ENCODE results near the gene FAM168A.

Gene FAM168A

DNA sequence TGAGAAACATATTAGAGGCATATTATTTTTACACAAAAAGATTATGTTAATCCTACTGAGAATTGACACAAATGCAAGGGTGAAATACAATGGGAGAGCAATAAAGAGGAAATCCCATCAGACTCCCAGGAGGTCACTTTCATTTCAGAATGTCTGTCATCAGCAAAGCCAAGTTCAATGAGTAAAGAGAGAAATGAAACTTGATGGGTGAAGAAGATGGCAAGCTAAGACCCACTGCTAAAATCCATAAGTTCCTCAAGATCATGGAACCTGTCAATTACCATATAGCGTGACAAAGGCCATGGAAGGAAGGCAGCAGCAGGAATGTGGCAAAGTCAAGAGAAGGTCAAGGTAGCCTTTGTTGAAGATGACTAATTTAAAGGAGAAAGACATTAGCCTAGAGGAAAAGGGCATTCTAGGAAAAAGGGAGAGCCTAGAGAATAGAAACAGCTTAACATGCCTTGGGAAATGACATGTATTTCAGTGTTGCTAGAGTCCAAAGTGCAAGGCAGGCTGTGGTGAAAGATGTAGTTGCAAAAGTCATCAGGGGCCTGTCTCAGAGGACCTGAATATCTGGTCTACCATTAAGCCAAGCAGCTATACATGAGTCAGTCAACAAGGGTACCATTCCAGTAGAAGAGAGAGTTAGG, 43.1 kb downstream of the FAM168A start:
- DNase-seq = no peak

DNA sequence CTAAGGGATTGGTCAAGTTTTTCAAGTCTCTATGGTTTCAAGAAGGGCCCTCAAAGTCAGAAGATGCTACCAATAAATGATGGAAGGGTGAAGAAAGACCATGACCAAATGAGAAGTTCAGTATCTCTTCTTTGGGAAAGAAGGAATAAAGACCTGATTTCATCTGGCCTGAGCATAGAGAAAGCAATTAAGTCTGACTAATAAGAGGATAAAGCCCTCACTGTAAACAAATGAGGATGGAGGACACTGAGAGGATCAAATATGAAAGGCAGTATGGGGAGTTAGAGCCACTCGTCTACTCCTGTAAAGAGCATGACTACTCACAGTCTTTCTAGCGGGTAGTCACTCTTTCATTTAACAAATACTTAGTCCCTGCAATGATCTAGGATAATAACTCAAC, 44.6 kb downstream of the FAM168A start:
- no peak for DNase-seq

DNA sequence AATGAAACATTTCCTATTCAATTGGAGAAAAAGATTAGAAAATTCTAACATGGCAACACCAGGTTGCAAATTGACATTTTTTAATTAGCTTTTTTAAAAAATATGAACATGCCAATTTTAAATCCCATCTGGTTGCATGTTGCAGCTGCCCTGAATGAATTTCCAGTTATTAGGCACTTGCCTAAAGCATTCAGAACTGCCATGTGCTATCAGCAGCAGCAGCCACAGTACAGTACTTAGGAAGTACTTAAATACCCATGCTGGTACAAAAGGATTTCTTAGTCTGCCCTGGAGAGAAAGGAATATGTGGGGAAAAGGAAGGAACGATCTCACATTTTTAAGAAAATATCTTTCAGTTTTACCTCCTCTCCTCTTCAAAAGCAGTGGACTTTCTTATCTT, 46.2 kb downstream of the FAM168A start:
- no peak for DNase-seq

DNA sequence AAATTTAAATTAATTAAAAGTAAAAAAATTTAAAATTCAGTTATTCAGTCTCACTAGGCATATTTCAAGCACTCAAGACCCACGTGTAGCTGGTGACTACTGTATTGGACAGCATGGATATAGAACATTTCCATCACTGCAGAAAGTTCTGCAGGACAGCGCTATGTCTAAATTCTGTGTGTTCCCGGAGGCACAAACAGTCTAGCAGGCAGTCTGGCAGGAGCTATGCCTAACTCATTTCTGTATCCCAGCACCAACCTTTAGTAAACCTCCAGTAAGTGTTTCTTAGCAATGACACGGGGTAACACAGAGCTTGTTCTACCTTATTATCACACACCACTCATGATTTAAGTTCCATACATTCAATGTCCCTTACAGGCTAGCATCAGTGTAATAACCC, 48.5 kb downstream of the FAM168A start:
- DNase-seq = no peak

DNA sequence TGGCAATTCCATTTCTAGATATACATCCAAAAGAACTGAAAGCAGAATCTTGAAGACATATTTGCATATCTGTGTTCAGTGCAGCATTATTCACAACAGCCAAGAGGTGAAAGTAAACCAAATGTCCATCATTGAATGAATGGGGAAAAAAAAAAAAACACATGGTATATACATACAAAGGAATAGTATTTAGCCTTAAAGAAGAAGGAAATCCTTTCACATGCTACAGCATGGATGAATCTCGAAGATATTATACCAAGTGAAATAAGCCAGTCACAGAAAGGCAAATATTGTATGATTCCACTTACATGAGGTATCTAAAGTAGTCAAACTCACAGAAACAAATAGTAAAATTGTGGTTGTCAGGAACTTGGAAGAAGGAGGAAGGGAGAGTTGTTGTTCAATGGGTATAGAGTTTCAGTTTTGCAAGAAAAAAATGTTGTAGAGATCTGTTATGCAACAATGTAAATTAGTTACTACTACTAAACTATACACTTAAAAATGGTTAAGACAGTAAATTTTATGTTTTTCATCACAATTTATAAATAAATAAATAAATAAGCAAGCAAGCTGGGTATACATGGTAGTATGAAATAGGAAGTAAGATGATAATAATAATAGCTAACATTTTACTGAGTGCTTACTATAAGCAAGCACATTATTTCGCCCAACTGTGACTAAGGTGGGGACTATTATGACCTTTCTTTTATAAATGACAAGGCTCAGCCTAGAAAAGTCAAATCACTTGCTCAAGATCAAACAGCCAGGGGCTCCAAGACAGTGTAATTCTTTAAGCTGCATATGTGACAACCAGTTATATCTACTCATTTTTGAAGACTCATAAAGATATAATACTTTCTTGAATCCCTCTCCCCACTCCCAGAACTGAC, 50.0 kb downstream of the FAM168A start:
- DNase-seq = no peak

DNA sequence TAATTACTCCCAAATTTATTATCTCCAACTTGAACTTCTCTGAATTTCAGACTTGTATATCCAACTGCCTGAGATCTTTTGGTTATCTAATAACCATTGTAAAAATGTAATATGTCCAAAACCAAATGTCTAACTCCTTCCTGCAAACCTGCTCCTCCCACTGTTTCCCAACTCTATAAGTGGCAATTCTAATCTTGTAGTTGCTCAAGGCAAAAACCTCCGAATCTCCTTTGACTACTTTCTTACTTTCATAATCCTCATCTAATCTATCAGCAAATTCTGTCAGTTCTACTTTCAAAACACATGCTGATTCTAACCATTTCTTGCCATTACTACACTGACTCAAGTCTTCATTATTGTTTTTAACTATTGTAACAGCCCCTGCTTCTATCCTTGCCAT, 55.7 kb downstream of the FAM168A start:
- no peak for DNase-seq

DNA sequence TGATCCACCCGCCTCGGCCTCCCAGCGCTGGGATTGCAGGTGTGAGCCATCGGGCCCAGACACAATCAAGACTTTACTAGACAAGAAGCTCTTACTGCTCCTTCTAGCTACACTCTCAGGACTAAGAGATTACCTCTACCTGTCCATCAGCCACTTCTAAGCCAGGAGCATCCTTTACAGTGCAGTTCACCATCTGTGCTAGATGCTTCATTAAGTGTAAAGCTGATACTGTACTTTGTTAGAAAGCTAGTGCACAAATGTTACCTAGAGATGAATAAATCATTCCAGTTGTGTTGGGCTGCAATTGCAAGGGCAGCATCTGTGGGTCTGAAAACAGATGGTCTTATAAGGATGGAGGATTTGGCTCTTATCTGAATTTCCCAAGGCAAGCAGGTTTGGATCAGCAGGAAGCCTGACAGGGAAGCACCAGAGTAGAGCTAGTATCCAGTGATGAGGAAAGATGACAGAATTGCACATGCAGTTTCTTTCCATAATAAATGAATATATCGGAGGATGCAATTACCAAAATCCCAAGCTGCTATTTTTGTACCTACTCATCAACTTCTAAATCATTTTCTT, 58.3 kb downstream of the FAM168A start:
- no peak for DNase-seq

DNA sequence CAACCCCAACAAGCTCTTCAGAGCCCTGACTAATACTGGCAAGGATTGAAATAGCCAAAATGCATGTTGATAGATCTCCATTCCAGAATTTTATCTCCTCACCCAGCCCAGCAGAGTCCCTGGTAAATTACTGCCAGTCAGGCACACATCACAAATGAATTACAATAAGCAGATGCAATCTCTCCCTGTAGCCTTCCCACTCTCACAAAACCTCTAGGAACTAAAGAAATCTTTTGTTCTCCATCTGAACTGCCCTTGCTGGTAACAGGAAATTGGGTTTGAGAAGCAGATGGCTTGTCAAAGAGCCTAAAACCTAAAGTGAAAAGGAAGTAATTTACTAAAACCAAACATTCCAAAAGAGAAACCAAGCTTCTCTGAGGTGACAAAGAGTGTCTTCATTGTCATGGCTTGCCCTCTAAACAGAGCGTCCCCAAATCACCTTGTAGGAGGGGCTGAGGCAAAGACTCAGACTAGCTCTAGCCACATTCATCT, 59.5 kb downstream of the FAM168A start:
- no peak for DNase-seq

DNA sequence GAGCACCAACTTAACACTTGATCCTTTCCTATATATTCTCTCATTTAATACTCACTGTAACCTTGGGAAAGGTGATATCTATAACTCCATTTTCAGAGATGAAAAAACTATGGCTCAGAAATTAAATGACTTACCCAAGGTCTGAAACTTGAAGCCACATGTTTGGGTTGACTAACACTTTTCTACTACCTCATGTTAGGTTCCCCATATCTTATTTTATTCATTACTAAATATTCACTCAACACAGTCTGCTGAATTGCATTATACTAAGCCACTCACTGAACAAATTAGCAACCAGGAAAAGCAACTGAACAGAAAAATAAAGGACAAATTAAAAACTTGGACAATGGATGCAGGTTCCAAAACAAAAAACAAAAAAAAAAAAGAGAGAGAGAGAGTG, 59.9 kb downstream of the FAM168A start:
- DNase-seq = no peak

DNA sequence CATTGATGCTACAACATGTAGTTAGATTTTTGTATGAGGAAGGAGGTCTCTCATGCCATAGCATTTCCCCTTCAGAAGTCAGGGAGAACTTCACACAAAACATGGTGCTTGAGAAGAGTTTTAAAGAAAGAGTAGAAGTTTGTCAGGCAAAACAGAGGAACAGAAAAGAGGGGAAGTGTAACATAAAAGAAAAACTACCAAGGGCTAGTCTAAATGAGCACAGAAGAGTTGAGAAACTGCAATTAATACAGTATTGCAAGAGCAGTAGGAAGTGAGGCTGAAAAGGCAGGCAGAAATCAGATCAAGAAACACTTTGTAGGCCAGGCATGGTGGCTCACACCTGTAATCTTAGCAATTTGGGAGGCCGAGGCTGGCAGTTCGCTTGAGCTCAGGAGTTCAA, 61.0 kb downstream of the FAM168A start:
- DNase-seq = no peak

DNA sequence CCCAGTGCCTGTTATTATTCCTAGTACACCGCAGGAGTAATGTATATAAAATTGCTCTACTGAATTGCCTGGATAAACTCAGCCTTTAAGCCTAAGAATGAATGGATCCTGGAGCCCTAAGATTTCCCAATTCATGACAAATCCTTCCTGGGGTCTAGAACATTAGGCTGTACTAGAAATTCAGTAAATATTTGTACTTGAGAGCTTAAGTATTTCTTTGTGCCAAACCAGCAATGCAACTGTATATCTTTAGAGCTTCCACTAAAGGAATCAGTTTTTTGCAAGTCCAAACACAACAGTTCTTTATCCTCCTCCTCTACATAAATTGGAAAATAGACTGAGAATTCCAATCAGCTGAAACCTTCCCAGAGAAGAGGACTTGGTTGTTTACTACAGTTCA, 65.6 kb downstream of the FAM168A start:
- no peak for DNase-seq

DNA sequence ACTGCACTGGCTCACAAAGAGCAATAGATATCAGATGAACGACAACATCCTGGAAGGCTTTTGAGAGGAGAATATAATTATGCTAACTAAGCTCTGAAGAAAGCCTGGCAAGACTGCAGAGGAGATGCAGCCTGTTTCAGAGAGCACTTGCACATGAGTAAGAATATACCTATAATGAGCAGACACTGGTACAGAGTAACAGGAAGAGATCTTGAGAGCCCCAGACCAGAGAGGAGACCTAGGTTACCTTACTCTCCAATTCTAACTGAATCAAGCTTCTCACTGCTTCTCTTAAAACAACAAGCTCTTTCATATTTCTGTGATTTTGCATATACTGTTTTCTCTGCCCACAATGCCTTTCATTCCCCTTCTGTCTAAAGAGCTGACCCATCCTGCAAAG, 66.5 kb downstream of the FAM168A start:
- DNase-seq = no peak

DNA sequence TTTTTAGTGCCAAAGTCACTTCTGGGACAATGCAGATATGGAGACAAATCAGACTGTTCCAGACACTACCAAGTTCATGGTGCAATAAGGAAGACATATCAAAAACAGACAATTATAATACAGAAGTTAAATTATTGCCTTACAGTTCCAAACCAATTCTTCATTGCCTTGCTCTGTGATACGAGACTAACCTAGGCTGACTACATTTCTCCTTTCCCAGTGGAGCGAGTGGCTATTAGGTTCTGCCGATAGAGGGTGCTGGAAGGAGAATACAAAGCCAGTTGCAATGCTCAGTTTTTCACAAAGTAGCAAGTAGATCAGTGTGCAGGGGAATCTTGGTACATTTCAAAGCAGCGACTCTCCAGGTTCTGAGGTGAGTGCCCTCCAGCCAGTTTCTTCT, 67.8 kb downstream of the FAM168A start:
- DNase-seq = no peak

DNA sequence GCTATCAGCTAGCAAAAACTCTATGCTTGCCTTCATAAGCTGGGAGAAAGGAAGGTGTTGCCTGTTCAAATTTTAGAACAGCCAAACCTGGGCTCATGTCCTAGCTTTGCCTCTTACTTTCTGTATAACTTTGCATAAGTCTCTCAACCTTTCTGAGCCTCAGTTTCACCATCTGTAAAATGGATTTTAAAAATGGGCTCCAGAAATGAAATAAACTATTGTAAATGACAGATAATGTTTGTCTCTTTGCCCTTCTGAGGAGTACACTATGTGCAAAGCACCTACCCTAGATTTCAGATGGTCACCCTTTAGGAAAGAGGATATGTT, 68.7 kb downstream of the FAM168A start:
- no peak for DNase-seq

DNA sequence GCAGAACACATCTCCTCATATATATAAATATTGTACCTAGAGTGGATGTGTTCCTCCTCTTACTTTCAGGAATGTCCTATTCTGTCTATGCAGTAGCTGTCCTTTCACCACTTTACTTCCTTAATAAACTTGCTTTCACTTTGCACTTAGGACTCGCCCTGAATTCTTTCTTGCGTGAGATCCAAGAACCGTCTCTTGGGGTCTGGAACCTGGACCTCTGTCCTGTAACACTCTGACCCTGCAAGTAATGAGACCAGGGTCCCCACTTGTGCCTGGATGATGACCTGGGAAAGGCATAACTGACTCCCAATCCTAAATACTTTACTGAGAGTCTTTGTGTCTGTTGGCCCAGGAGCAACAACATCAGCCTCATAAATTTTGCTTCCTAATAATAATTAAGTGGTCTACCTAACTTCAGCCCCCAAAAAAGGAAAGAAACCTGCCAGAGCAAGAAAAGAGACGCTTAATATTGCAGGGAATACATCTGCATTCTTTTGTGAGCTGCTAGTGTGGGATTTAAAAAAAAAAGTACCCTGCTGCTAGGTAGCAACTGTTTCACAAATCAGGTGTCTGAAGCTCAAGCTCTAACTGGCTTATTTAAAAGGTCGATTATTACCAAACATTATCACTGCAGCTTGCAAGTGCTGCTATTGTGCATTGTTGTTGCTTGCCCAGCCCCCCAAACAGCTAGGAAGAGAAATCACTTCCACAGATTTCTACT, 69.3 kb downstream of the FAM168A start:
- no peak for DNase-seq

DNA sequence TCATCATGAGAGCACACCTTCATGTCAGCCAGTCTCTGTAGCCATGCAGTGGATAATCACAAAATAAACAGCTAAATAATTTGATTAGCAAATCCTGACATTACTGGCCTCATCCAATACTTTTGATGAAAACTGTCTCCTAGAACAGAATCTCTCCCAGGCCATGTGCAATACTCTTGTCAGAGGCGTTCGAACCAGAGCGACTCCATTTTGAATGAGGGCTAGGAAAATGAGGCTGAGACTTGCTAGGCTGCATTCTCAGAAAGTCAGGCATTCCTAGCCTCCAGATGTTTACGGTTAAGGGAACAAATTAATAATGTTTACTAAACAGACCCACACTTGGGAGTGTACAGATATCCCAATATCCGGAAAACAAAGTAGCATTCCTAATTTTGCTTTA, 69.9 kb downstream of the FAM168A start:
- no peak for DNase-seq

DNA sequence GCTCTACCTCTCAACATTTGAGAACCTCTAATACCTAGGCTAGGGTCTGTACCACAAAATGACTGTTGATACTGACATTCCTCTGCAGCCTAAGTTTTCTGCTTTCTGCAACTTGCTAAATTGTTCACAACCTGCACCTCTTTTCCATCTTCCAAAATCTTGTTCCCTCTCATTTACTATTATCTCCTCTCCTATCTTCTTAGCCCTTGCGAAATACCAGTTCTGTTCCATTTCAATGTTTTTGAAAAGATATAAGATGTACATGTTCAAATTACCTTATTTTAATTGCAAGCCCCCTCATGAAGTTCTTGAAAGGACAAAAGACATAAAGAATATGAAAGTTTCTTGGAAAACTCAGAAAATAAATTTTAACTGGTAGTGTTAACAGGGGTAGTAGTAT, 72.3 kb downstream of the FAM168A start:
- no peak for DNase-seq

DNA sequence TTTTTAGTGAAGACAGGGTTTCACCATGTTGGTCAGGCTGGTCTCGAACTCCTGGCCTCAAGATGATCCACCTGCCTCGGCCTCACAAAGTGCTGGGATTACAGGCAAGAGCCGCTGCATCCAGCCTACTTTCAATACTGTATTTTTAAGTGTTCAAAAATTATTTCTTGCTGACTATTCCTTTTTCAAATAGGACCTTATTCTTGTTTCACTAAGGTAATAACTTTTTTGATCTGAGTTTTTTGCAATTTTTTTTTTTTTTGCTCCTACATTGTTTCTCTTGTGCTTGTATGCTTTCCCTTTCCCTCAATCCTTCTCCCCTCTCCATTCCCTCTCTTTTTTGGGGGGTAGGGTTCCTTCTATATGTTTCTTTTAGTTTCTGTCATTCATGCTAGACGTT, 73.1 kb downstream of the FAM168A start:
- DNase-seq = no peak

DNA sequence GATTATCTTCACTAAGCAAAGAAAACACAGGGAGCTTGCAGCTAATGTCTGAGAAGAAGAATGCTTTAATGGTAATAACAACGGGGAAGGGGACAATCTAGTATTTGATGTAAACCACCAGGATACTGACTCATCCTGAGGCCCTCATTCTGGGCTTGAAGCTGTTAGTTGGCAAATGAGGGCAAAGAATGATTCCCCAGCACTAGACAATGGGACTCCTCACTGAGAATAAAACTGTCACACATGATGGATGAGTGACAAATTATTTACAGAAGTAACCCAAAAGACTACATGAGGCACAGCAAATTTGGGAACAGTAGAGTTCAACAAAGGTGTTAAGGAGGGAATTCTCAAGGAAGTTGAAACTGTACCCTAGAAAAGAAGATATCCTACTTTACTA, 76.3 kb downstream of the FAM168A start:
- no peak for DNase-seq

DNA sequence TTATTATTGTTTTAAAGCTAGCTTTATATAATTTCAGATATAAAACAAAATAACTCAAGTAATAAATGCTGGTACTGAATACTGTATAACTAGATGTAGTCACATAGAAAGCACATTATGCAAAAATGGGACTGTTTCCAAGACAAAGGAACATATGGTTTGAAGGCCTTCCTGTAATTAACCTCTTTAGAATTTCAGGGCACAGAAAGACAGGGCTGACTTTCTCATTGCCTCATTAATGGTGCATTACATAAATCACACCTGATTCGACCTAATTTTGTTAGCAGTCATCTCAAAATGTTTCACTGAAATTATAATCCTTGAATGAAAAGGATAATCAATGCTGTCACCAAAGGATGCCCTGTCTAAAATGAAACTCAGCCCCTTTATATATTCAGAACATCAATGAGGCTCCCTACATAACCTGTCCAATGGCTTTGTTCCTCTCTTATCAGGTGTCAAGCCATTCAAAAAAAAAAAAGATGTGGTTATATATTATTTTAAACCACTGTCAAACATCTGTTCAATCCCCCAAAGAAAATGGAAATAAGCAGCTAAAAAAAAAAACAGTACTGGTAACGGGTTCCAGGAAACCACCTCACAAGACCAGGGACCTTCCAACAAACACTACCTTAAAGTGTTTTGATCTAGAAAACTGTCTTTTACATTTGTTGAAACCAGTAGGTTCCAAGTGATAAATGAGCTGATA, 77.4 kb downstream of the FAM168A start:
- DNase-seq = no peak

DNA sequence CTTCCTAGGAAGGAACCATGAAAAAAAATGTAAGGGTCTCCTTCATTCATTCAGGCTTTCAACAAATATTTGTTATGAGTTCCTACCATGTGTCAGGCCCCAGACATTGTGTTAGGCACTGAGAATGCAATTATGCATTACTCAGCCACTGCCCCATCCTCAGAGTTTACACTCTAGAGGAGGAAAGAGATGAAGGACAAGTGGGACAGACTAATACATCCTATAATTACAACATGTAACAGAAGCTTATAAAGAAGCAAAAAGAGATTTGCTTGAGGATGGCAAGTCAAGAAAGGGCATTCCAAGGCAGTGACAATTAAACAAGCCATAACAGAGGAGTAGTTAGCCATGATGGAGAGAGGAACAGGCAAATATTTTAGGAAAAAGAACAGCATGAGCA, 78.6 kb downstream of the FAM168A start:
- no peak for DNase-seq

DNA sequence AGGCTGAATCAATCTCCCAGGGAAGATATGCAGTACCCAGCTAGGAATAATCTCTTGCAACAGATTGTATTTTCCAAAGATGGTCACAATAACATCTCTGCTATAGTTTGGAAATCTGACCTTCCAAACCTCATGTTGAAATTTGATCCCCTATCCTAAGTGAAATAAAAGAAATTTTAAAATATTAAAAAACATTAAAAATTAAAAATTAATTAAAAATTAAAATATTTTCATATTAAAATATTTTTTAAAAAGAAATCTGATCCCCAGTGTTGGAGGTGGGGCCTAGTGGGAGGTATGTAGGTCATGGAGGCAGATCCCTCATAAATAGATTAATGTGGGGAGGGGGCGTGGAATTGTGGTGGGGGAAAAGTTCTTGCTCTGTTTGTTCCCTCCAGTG, 79.7 kb downstream of the FAM168A start:
- DNase-seq = no peak

DNA sequence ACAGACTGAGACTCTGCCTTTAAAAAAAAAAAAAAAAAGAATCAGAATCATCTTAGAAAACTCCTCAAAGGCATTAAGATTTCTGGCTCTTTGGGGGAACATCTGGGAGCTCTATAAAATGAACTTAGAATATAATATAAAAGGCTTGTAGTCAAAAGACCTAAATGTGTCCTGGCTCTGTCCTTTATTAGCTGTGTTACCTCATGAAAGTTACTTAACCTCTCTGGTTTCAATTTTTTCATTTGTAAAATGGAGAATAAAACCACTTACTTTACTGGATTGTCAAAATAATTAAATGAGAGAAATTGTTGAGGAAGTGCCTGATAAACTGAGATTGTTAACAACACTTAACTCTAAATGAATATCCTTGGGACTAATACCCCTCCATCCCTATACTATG, 81.8 kb downstream of the FAM168A start:
- DNase-seq = no peak
